Activated CD4-positive, alpha-beta T cell treated with anti-CD3 and anti-CD28 coated beads, Interleukin-2, amount 10 ng/mL, durations not matched to agents 7 days and 5 days (primary cell): ENCODE data around the gene CPXM1. TPM values are rescaled to one million over a fixed set of nuclear protein-coding genes. Genes with fewer than 3 reads are reported as not detected.

Experiments
- CTCF ChIA-PET: fragments of 350-600 bp; sonication (Branson Sonifier 250); formaldehyde crosslinking; loops from one replicate; lab custom pipeline; 2021; ENCODE audit warnings: antibody characterized with exemption; lab: Charles Lee
- POLR2A ChIA-PET: fragments of 350-600 bp; sonication (Branson Sonifier 250); formaldehyde crosslinking; loops from one replicate; lab custom pipeline; 2021; ENCODE audit warnings: antibody characterized with exemption; lab: Charles Lee
- DNase-seq: peaks from one replicate; pipeline ENCODE4 v3.0.0-alpha.2; 2020
- H3K27ac Mint-ChIP-seq: one replicate; pipeline ENCODE4 v1.8.0; 2021; ENCODE audit warnings: mild to moderate bottlenecking, moderate library complexity, mixed read lengths
- H3K27me3 Mint-ChIP-seq: one replicate; pipeline ENCODE4 v1.8.0; 2021; ENCODE audit warnings: mixed read lengths
- H3K36me3 Mint-ChIP-seq: one replicate; pipeline ENCODE4 v1.8.0; 2021; ENCODE audit warnings: low read depth, mixed read lengths
- H3K4me1 Mint-ChIP-seq: one replicate; pipeline ENCODE4 v1.8.0; 2021; ENCODE audit warnings: mixed read lengths
- H3K4me3 Mint-ChIP-seq: one replicate; pipeline ENCODE4 v1.8.0; 2021; ENCODE audit warnings: mild to moderate bottlenecking, moderate library complexity, mixed read lengths
- H3K9me3 Mint-ChIP-seq: one replicate; pipeline ENCODE4 v1.8.0; 2021; ENCODE audit warnings: mixed read lengths
- total RNA-seq, 2 experiments: library from RNA; stranded (reverse); gene quantifications; one replicate each; pipeline ENCODE4 v1.2.3, GENCODE V29; 2021

Gene CPXM1
- total RNA-seq, 2 experiments from 2014 or later: 0.12 TPM; not detected in 1

DNA sequence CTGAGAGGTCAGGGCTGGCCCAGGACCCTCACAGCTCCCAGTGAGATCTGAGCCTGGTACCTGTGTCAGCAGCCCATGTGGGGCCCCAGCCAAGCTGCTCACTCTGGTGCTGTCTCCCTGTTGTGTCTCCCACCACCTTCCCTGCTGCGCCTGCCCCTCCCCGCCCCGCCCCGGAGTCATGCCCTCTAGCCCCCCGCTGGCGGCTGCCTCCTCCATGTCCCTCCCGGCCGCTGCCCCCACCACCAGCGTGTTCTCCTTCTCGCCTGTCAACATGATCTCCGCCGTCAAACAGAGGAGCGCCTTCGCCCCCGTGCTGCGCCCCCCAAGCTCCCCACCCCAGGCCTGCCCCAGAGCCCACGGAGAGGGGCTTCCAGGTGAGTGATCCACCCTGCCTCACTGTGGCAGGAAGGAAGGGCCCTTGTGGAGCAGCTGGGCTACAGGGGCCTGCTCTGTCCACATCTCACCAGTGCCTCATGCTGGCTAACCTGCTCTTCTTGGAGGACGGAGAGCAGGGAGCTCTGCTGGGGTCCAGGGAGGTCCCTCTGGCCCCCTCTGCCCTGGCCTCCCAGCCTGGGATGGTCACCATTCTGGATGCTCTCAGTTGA, 44.9 kb downstream of the CPXM1 start:
- no peak for DNase-seq
- no peak overlapping the region for H3K27ac Mint-ChIP-seq
- no peaks in the 10 kb centered on the region for H3K9me3 Mint-ChIP-seq
- CTCF ChIA-PET: interaction anchor here (1.0 to 4.1 kb wide), 2 partner anchors 14 to 26 kb away, joined by 5 to 16 read pairs; no protein-coding TSS in a partner anchor
- no peaks in the 10 kb centered on the region for H3K36me3 Mint-ChIP-seq
- H3K4me1 Mint-ChIP-seq: peaks cover 15% of the 10 kb centered on the region
- peaks cover 46% of the 10 kb centered on the region for H3K27me3 Mint-ChIP-seq
- POLR2A ChIA-PET: no interaction called here
- H3K4me3 Mint-ChIP-seq: no peak overlapping the region

DNA sequence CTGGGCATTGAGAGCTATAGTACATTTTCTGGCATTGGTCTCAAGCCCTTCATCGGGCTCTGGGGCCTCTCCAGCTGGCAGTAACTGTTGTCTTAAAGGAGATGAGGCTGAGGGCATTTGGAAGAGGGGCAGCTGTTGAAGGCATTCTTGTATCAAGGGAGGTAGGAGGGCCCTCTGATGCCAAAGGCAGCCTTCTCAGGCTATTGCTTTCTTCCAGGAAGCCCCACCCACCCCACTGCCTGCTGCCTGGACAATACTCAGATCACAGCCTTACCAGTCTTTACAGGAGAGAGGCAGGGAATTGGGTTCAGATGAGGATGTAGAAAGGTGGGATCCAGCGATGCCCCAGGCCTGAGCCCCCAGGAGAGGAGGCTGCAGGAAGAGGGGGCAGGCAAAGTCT, 46.0 kb downstream of the CPXM1 start:
- POLR2A ChIA-PET: no interaction called here
- peaks cover 19% of the 10 kb centered on the region for H3K4me1 Mint-ChIP-seq
- no peak for DNase-seq
- H3K36me3 Mint-ChIP-seq: no peaks in the 10 kb centered on the region
- no peak overlapping the region for H3K4me3 Mint-ChIP-seq
- H3K27ac Mint-ChIP-seq: no peak overlapping the region
- CTCF ChIA-PET: interaction anchor here (1.1 to 4.1 kb wide), 2 partner anchors 13 to 46 kb away, joined by 3 to 16 read pairs; partner anchors contain the start of gene CPXM1
- H3K27me3 Mint-ChIP-seq: peaks cover 55% of the 10 kb centered on the region
- H3K9me3 Mint-ChIP-seq: no peaks in the 10 kb centered on the region

DNA sequence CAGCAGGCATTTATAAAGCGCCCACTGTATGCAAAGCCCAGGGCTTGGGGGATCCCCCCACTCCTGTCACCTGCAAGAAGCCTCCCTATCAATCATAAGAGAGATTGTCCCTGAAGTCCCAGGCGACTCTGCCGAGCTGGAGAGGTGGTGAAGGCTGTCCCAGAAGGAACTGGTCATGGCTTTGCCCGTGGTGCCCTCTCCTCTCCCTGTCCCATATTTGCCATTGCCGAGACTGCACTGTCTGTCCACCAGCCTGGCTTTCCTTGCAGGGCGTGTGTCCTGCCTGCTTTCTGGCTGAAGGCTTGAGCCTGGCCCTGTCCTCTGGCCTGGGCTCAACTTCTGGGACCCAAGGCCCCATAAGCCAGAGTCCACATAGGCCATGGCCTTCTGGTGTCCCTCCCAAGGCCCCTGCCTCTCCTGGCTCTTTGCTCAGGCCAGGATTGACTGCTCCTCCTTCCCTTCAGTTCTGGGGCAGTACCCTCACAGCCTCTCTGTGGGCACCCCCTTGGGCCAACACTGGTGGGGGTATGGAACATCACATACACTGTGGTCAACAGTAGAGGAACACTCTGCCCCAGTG, 46.9 kb downstream of the CPXM1 start:
- CTCF ChIA-PET: interaction anchor here (0.7 to 4.1 kb wide), 13 partner anchors 10 to 98 kb away, joined by 3 to 16 read pairs (median 3); no protein-coding TSS in a partner anchor
- POLR2A ChIA-PET: no interaction called here
- no peak overlapping the region for H3K27ac Mint-ChIP-seq
- DNase-seq: no peak
- H3K27me3 Mint-ChIP-seq: peaks cover 55% of the 10 kb centered on the region
- H3K4me3 Mint-ChIP-seq: peak overlapping the region; percentile 37
- no peaks in the 10 kb centered on the region for H3K36me3 Mint-ChIP-seq
- peaks cover 19% of the 10 kb centered on the region for H3K4me1 Mint-ChIP-seq
- no peaks in the 10 kb centered on the region for H3K9me3 Mint-ChIP-seq

DNA sequence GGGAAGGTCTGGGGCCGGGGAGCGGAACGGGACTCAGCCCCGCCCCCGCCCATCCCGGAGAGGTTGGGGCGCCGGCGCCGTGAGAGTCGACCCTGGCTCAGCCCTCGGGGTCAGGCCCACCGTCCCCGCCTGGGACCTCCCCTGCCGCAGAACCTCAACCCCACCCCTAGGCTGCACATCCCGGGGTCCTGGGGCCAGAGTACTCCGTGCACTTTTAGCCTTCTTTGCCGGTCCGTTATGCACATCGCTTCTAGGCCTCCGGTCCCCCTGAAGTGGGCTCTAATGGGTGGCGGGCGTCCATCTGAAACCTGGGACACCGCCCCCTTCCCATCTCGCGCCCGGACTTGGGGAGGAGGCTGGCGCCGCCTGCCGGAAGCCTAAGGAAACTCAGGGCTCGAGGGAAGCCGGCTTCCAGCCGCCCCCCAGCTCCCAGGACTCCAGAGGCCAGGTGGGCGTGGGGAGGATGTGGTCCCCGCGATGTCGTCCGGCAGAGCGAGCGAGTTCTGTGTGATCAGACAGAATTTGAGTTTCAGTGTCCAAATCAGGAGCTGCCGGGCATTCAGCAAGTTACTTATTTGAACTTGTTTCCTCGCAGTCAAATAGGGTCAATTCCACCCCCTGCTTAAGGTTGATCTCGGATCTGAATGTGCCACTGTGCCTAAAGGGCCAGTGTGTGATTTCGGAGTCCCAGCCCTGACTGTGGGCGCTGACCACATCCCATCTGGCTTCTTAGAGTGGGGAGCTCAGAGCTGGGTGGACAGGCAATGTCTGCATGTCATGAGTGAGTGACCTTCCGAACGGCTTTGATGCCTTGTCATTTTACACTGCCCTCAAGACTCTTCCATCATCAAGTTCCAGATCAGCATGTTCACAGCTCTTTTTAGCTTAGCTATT, 47.6 kb downstream of the CPXM1 start:
- POLR2A ChIA-PET: interaction anchor here (0.7 kb wide), 1 partner anchor 9 kb away, joined by 3 read pairs; no protein-coding TSS in a partner anchor

DNA sequence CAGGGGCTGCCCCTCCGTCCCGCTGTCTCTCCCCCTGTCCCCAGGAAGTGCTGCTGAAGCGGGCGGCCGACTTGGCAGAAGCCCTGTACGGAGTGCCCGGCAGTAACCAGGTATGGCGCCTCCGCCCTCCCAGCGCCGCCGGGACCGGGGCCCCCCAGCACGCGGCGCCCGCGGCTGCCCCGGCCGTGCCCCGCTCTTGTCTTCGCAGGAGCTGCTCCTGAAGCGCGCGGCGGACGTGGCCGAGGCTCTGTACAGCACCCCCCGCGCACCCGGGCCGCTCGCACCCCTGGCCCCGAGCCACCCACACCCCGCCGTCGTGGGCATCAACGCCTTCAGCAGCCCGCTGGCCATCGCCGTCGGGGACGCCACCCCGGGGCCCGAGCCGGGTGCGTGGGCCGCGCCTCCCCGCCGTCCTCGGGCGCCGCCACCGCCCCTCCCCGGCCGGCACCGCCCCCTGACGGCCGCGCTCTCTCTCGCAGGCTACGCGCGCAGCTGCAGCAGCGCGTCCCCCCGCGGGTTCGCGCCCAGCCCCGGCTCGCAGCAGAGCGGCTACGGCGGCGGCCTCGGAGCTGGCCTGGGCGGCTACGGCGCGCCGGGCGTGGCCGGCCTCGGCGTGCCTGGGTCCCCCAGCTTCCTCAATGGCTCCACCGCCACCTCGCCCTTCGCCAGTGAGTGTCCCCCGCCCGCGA, 48.4 kb downstream of the CPXM1 start:
- Mint-ChIP-seq H3K27me3 (peaks cover 62% of the 10 kb centered on the region), H3K4me1 (peaks cover 19% of the 10 kb centered on the region), H3K4me3 (no peak overlapping the region), H3K36me3 (no peaks in the 10 kb centered on the region), H3K27ac (no peak overlapping the region), H3K9me3 (no peaks in the 10 kb centered on the region)
- ChIA-PET POLR2A (interaction anchor here (0.7 kb wide), 1 partner anchor 8 kb away, joined by 3 read pairs; no protein-coding TSS in a partner anchor), CTCF (interaction anchor here (1.0 to 4.1 kb wide), 9 partner anchors 8 to 99 kb away, joined by 3 to 16 read pairs (median 5); no protein-coding TSS in a partner anchor)
- DNase-seq: peak; percentile 43

More for the DNA sequence above, 47.6 kb downstream of the CPXM1 start:
- CTCF ChIA-PET: interaction anchor here (0.7 to 4.1 kb wide), 15 partner anchors 9 to 99 kb away, joined by 3 to 16 read pairs (median 3); no protein-coding TSS in a partner anchor
- peak overlapping the region; percentile 71 for H3K4me3 Mint-ChIP-seq
- H3K27me3 Mint-ChIP-seq: peaks cover 60% of the 10 kb centered on the region
- H3K9me3 Mint-ChIP-seq: no peaks in the 10 kb centered on the region
- H3K4me1 Mint-ChIP-seq: peaks cover 19% of the 10 kb centered on the region
- peak overlapping the region; percentile 62 for H3K27ac Mint-ChIP-seq
- peak; percentile 42 for DNase-seq
- H3K36me3 Mint-ChIP-seq: no peaks in the 10 kb centered on the region

DNA sequence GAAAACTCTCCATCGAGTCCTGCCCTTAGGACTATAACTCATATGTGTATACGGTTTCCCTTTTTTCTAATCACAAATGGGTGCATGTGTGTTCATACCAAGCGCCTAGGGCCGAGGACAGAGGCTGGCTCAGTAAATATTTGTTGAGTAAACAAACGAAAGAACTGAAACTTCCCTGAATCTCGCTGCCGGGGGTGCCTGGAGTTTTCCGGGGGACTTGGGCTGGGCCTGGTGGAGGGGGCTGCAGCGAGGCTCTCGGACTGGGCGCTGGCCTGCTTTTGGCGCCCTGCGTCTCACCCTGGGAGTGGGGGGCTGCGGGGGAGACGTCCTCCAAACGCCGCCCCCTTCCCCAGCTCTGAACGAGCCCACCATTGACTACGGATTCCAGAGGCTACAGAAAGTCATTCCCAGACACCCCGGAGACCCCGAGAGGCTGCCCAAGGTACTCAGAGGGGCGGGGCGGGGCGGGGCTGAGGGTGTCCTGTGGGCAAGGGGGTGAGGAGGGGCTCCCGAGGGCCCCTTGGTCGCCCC, 49.0 kb downstream of the CPXM1 start:
- Mint-ChIP-seq H3K27me3 (peaks cover 62% of the 10 kb centered on the region), H3K9me3 (no peaks in the 10 kb centered on the region), H3K4me1 (peaks cover 19% of the 10 kb centered on the region), H3K27ac (no peak overlapping the region), H3K4me3 (no peak overlapping the region), H3K36me3 (no peaks in the 10 kb centered on the region)
- POLR2A ChIA-PET: no interaction called here
- DNase-seq: peak; percentile 5
- CTCF ChIA-PET: interaction anchor here (1.0 to 2.0 kb wide), 5 partner anchors 8 to 60 kb away, joined by 3 to 7 read pairs (median 5); no protein-coding TSS in a partner anchor

DNA sequence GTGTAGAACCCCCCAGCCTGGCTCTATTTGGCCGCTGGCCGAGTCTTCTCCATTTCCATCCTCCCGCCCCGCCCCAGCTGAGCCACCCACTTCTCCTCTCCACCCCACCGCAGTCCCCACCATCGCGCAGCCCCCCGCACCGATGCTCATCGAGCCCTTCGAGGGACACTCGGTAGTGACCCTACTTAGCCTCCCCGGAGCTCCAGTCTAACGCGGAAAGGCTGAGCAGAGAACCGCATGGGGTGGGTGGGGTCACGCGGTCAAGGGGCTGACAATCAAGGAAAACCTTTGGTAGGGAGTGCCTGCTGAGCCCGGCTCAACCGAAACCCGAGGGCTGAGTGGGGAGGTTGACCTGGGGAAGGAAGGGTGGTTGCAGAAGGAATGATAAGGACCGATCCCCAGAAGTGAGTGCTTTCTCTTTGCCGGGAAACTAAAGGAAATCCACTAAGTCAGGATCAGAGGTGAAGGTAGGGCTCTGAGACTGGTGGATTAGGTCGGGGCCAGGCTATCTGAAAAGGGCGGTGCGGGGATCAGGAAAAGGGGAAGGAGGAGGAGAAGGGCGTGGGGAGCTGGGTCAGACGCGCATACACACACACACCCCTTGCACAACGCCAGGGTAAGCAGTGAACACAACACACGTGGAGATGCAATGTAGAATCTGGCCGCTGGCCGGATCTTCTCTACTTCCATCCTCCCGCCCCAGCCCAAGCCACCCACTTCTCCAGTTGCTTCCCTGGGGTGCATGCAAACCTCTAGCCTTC, 49.8 kb downstream of the CPXM1 start:
- Mint-ChIP-seq H3K27ac (no peak overlapping the region), H3K4me3 (peak overlapping the region; percentile 29), H3K4me1 (peaks cover 19% of the 10 kb centered on the region), H3K9me3 (no peaks in the 10 kb centered on the region), H3K36me3 (no peaks in the 10 kb centered on the region), H3K27me3 (peaks cover 65% of the 10 kb centered on the region)
- DNase-seq: peak; percentile 11
- POLR2A ChIA-PET: no interaction called here
- CTCF ChIA-PET: interaction anchor here (1.3 to 1.4 kb wide), 2 partner anchors 9 to 62 kb away, joined by 3 to 5 read pairs; no protein-coding TSS in a partner anchor

DNA sequence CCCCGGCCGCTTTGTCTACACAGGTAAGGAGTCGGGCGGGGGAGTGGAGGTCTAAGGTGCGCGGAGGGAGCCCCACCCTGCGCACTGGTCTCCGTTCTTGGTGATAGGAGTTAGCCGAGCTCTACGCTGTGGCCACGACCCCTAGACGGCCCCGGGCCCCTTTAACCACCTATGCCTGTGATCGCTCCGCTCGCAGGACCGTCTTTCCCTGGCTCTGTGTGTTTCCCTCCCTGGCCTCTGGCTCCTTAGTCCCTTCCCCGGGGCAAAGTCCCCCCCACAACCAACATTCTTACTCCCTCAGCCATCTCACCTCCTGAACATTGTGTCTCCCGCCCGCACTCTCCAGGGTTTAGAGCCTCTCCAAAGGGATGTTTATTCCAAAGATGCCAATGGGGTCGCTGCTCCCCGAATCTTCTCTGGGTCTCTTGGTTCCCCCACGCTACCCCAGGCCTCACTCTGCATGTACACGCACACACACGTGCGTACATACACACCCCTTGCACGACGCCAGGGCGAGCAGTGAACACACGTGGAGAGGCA, 50.4 kb downstream of the CPXM1 start:
- ChIA-PET CTCF (interaction anchor here (1.3 to 1.4 kb wide), 2 partner anchors 8 to 61 kb away, joined by 3 to 5 read pairs; no protein-coding TSS in a partner anchor), POLR2A (no interaction called here)
- DNase-seq: peak; percentile 6
- peaks cover 19% of the 10 kb centered on the region for H3K4me1 Mint-ChIP-seq
- no peak overlapping the region for H3K4me3 Mint-ChIP-seq
- no peak overlapping the region for H3K27ac Mint-ChIP-seq
- H3K27me3 Mint-ChIP-seq: peaks cover 61% of the 10 kb centered on the region
- H3K36me3 Mint-ChIP-seq: no peaks in the 10 kb centered on the region
- H3K9me3 Mint-ChIP-seq: no peaks in the 10 kb centered on the region

DNA sequence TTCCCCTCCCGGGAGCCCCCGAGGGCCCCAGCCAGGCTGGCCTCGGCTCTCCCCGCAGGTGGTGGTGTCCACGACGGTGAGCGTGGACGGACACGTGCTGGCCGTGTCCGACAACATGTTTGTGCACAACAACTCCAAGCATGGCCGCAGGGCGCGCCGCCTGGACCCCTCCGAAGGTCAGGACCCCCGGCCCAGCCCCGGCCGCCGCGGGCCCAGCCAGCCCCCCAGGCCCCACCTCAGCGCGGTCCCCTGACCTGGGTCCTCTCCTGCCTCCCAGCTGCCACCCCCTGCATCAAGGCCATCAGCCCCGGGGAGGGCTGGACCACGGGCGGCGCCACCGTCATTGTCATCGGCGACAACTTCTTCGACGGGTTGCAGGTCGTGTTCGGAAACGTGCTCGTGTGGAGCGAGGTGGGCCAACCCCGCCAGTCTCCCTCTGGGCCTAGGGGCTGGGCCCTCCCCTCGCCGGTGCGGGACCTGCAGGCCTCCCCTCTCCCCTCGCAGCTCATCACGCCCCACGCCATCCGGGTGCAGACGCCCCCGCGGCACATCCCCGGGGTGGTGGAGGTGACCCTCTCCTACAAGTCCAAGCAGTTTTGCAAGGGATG, 51.0 kb downstream of the CPXM1 start:
- peaks cover 55% of the 10 kb centered on the region for H3K27me3 Mint-ChIP-seq
- peaks cover 19% of the 10 kb centered on the region for H3K4me1 Mint-ChIP-seq
- ChIA-PET POLR2A (no interaction called here), CTCF (interaction anchor here (1.3 kb wide), 1 partner anchor 61 kb away, joined by 3 read pairs; no protein-coding TSS in a partner anchor)
- H3K27ac Mint-ChIP-seq: no peak overlapping the region
- H3K36me3 Mint-ChIP-seq: no peaks in the 10 kb centered on the region
- no peak overlapping the region for H3K4me3 Mint-ChIP-seq
- DNase-seq: peak; percentile 2
- H3K9me3 Mint-ChIP-seq: no peaks in the 10 kb centered on the region

DNA sequence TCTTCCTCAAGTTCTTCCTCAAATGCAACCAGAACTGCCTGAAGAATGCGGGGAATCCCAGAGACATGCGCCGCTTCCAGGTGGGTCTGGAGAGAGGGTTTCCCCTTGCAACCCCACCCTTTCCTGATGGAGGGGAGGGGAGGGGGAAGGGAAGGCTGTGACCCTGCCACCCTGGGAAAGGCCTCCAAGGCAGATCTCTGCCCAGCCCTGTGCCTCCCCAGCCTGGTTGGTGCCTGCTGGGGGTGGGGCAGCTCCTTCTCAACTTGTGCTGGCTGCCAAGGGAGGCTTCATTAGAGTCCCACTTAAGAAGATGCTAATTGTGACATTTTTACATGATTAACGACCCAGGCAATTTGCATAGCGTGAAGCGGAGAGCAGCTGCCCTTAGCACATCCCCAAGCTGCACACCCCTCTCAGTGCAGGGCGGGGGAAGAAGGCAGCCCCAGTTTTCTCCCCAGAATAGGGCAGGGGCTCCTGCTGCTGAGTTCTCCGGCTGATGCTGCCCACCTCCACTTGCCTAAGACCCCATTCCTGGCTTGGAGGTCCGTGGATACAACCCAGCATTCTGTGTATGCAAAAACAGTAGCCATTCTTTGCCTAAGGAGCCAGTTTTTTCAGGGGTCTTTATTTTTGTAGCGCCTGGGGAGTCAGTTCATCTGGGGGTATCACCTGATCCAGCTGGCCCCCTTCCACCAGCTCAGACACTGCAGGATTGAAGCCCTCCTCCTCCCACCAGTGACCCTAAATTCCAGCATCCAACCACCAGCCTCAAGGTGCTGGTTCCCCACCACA, 51.7 kb downstream of the CPXM1 start:
- POLR2A ChIA-PET: no interaction called here
- no peaks in the 10 kb centered on the region for H3K9me3 Mint-ChIP-seq
- DNase-seq: peak; percentile 5
- H3K4me1 Mint-ChIP-seq: peaks cover 19% of the 10 kb centered on the region
- CTCF ChIA-PET: no interaction called here
- H3K27ac Mint-ChIP-seq: no peak overlapping the region
- H3K27me3 Mint-ChIP-seq: peaks cover 49% of the 10 kb centered on the region
- no peak overlapping the region for H3K4me3 Mint-ChIP-seq
- H3K36me3 Mint-ChIP-seq: no peaks in the 10 kb centered on the region
